H7 (cell line): ENCODE measurements around the gene CHSY3. TPM values are rescaled to one million over a fixed set of nuclear protein-coding genes. Genes with fewer than 3 reads are reported as not detected.

Source experiments
- DNase-seq: peaks from one replicate; pipeline ENCODE4 v3.0.0; 2012
- H3K27me3 ChIP-seq: 2 replicates; pipeline ENCODE4 v1.6.0; 2011; ENCODE audit warnings: mild to moderate bottlenecking, low read length; ENCODE audit not compliant: control insufficient read depth, insufficient read depth
- H3K36me3 ChIP-seq: replicated peaks from 2 replicates; pipeline ENCODE4 v1.5.1; 2011; ENCODE audit warnings: low read length; ENCODE audit not compliant: control insufficient read depth, insufficient read depth
- H3K4me3 ChIP-seq: 2 replicates; pipeline ENCODE4 v1.5.1; 2011; ENCODE audit warnings: low read depth, mild to moderate bottlenecking, control low read depth, low read length, moderate library complexity; ENCODE audit not compliant: insufficient read depth
- total RNA-seq: library from RNA; depleted of rRNA; stranded (reverse); fragments of >200 nt; shearing (Covaris generic); gene quantifications from 2 replicates; pipeline ENCODE4 v1.2.3, GENCODE V29; 2014

Gene CHSY3
- total RNA-seq, 1 experiment from 2014 or later, result 0.55 TPM

GRCh38 chr5:130109152-130109551, 204.9 kb downstream of the CHSY3 start:
- Histone ChIP-seq H3K27me3 (no peaks in the 10 kb centered on the region), H3K36me3 (no peaks in the 10 kb centered on the region), H3K4me3 (no peak overlapping the region)
- peak; percentile 24 for DNase-seq

DNA sequence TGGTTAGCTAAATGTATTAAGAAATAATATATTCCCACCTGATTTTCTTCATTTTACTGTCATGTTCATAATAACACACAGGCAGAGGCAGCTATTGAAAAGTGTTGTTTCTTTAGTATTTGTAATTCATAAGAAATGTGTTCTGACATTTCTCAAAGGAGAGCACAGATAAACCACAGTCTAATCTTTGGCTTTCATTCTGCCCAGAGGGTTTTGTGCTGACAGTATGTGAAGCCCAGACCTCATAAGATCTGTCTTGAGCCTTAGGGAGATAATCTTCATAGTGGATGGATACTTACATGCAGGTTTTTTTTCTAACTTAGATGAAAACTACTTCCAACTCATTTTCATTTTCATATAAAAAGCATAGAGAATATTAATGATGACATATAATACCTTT, 206.1 kb downstream of the CHSY3 start:
- no peak for DNase-seq
- Histone ChIP-seq H3K36me3 (no peaks in the 10 kb centered on the region), H3K27me3 (no peaks in the 10 kb centered on the region), H3K4me3 (no peak overlapping the region)

DNA sequence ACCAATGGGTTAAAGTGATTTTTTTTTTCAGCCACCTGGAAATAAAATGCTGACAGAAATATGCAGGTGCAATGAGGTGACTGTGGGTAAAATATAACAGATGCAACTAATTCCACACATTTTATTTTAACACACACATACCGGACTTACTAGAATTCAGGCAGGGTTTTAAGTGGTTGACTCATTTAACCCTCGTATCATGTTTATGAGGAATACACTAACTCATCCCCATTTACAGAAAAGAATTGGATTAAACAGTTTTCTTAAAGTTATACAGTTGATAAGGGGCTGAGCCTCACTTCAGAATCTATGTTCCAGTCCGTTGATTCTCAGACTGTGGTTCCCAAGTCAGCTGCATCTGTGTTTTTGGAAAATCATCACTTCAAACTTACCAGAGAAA, 207.5 kb downstream of the CHSY3 start:
- Histone ChIP-seq H3K36me3 (no peaks in the 10 kb centered on the region), H3K27me3 (no peaks in the 10 kb centered on the region), H3K4me3 (no peak overlapping the region)
- no peak for DNase-seq

DNA sequence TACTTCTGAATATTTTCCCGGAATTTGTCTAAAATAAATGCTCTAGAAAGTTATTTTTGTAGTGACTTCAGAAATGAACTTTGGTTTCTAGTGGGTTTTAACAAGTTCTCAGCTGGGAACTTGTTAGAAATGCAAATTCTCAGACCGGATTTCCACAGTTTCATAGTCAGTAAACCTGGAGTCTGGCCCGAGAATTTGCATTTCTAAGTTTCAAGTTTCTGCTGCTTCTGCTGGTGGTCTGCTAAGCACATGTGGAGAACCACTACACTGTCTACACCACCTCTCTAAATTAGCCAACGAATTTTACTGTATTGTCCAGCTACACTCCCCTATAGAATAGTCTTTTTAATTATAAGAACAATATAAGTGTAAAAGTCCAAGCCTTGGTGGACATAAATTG, 208.0 kb downstream of the CHSY3 start:
- no peak for DNase-seq
- Histone ChIP-seq H3K36me3 (no peaks in the 10 kb centered on the region), H3K4me3 (no peak overlapping the region), H3K27me3 (no peaks in the 10 kb centered on the region)

- no peak for DNase-seq
- Histone ChIP-seq H3K4me3 (no peak overlapping the region), H3K27me3 (no peaks in the 10 kb centered on the region), H3K36me3 (no peaks in the 10 kb centered on the region)
Observed at GRCh38 chr5:130115686-130116085, 211.4 kb downstream of the CHSY3 start.

DNA sequence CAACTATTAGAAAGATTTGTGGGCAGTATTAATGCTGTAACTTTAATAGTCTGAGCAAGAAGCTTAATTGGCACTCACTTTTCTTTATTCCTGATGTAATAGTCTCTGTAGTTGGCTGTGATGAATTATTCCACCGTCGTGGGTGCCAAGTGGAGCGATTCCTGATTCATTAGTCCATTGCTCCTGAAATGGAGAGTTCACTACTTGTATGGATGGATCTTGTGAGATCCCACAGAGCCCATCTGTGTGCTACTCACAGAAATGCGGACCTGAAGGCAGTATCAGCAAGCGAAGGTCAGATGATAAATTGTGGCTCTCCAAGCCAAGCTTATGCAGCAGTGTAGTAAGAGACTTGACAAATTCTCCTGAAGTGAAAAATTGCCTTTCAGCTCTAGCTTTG, 212.2 kb downstream of the CHSY3 start:
- Histone ChIP-seq H3K36me3 (no peaks in the 10 kb centered on the region), H3K27me3 (no peaks in the 10 kb centered on the region), H3K4me3 (no peak overlapping the region)
- DNase-seq, result no peak

DNA sequence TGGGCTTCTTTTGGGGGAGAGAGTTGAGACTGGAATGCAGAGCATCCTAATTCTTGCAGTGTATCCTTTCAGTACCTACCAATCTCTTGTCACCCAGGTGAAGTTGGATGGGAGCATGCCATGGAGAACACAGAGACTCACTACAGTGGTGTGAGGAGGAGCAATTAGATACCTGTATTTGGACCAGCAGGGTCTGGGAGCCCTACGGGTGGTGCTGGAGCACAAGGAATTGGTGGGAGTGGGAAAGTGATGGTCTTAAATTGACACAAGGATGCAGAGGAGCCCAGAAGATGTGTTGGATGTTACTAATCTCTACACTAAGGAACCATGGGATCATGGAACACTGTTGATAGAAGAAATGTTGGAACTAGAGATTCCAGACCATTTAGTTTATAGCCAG, 212.7 kb downstream of the CHSY3 start:
- no peak overlapping the region for H3K4me3 ChIP-seq
- DNase-seq, result no peak
- no peaks in the 10 kb centered on the region for H3K27me3 ChIP-seq
- H3K36me3 ChIP-seq, result no peaks in the 10 kb centered on the region

DNA sequence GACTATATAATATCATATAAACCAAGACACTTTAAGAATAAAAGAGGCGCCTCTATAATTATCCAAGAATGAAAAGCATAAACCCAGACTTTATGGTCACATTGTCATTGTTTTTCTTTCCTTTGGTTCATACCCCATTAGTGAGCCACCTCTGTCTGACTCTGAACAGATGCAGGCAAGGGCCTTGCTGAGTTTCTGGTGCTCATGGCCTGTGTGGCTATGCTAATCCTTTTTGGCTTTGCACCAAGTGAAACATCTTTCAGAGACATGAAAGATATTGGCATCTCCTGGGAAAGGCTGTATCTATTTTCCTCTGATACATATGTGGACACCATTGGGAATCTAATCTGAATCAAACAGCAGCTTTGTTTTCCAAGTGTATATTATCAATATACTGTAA, 222.5 kb downstream of the CHSY3 start:
- no peak for DNase-seq
- Histone ChIP-seq H3K36me3 (no peaks in the 10 kb centered on the region), H3K27me3 (no peaks in the 10 kb centered on the region), H3K4me3 (no peak overlapping the region)

GRCh38 chr5:130135506-130135905, 231.2 kb downstream of the CHSY3 start:
- no peak overlapping the region for H3K4me3 ChIP-seq

GRCh38 chr5:130136300-130136699, 232.0 kb downstream of the CHSY3 start:
- no peaks in the 10 kb centered on the region for H3K36me3 ChIP-seq
- DNase-seq, result no peak
- no peaks in the 10 kb centered on the region for H3K27me3 ChIP-seq
- no peak overlapping the region for H3K4me3 ChIP-seq

More at GRCh38 chr5:130135506-130135905, 231.2 kb downstream of the CHSY3 start:
- Histone ChIP-seq H3K27me3 (no peaks in the 10 kb centered on the region), H3K36me3 (no peaks in the 10 kb centered on the region)
- DNase-seq, result no peak

DNA sequence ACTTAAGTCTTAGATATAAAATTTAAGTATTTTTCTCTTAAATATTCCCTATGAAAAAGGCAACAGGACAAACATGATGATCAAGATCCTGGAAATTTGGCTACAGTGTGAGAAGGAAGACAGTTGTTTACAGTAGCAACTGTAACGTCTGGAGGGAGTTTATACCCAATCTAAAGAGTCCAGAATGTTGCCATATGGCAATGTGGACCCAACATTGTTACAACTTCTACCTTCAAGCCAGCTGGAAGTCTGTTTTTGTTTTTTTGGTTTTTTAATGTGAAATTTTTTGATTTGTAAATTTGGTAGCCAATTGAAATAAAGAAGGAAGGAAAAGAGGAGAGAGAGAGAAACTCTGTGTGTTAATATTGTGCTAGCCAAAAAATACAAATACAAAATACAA, 233.4 kb downstream of the CHSY3 start:
- H3K4me3 ChIP-seq, result no peak overlapping the region
- no peaks in the 10 kb centered on the region for H3K36me3 ChIP-seq
- H3K27me3 ChIP-seq, result no peaks in the 10 kb centered on the region
- DNase-seq, result no peak

GRCh38 chr5:130138406-130139045, 234.3 kb downstream of the CHSY3 start:
- DNase-seq, result no peak
- H3K36me3 ChIP-seq, result no peaks in the 10 kb centered on the region
- no peak overlapping the region for H3K4me3 ChIP-seq
- H3K27me3 ChIP-seq, result no peaks in the 10 kb centered on the region

GRCh38 chr5:130141659-130142320, 237.5 kb downstream of the CHSY3 start:
- H3K4me3 ChIP-seq, result no peak overlapping the region
- peak; percentile 36 for DNase-seq
- H3K27me3 ChIP-seq, result no peaks in the 10 kb centered on the region
- no peaks in the 10 kb centered on the region for H3K36me3 ChIP-seq

GRCh38 chr5:130151239-130151638, 247.0 kb downstream of the CHSY3 start:
- no peak for DNase-seq
- Histone ChIP-seq H3K36me3 (no peaks in the 10 kb centered on the region), H3K4me3 (no peak overlapping the region), H3K27me3 (no peaks in the 10 kb centered on the region)

DNA sequence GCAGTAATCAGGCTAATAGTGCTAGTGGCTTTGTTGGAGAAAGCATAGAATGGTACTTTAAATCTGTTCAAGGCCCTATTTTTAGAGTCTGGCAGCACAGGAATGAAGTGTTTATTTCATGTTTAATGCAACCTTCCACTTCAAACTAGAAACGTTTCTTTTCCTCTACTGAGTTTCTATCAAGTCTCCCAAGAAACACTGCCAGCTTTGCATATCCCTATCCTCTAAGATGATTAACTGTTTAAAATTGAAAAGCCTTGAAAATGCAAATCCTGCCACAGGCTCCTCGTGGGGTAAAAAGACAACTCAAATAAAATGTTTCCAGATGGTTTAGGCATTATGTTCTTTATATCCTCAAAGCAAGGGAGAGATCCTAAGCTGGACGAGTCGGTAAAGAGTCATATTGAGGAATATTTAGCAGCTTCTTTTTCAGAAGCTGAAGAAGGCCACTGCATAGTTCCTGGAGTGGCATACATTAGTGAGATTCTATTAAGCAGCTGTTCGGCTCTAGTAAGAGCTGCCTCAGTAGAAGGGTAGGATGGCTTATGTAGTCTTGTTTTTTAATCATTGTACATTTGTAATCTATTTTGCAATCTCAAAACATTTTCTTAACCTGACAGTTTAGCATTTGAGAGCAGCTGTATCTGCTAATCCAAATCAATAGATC, 251.2 kb downstream of the CHSY3 start:
- Histone ChIP-seq H3K36me3 (no peaks in the 10 kb centered on the region), H3K4me3 (no peak overlapping the region), H3K27me3 (no peaks in the 10 kb centered on the region)
- no peak for DNase-seq
